ENCODE measurements around the gene AFF1. TPM values are rescaled to one million over a fixed set of nuclear protein-coding genes. Genes with fewer than 3 reads are reported as not detected.

Gene AFF1
- total and polyA plus RNA-seq, 4 donors, result 7.2 to 42.8 (median 21.5) TPM

GRCh38 chr4:87060957-87061356 is 126.1 kb downstream of the AFF1 start:
- Histone ChIP-seq H3K27ac (ENCODE audit: low read depth in 1 of 2, low read length in 2 of 2) (no peak overlapping the region), H3K36me3 (ENCODE audit: control insufficient read depth in 4 of 4, insufficient read depth in 3 of 4, low read depth in 1 of 4, low read length in 3 of 4) (peaks cover 0 to 17% (median 4%) of the 10 kb centered on the region in 4 donors), H3K9me3 (ENCODE audit: control insufficient read depth in 4 of 4, low read length in 3 of 4) (no peaks in the 10 kb centered on the region), H3K4me3 (ENCODE audit: low read depth in 1 of 3, low read length in 3 of 3) (no peak overlapping the region), H3K9ac (ENCODE audit: low read depth in 1 of 2, low read length in 2 of 2) (no peak overlapping the region), H3K27me3 (ENCODE audit: control insufficient read depth in 4 of 4, insufficient read depth in 4 of 4, low read length in 3 of 4) (no peaks in the 10 kb centered on the region), H3K4me1 (ENCODE audit: control insufficient read depth in 4 of 4, insufficient read depth in 4 of 4, low read length in 3 of 4) (peaks cover 0 to 11% (median 3%) of the 10 kb centered on the region in 4 donors)
- TF ChIP-seq YY1 (IDR thresholded peaks at IDR 0.05), result no peak
- TF ChIP-seq RXRA (IDR thresholded peaks at IDR 0.05), result no peak
- no peak for TF ChIP-seq FOXA2 (IDR thresholded peaks at IDR 0.05)
- DNase-seq (ENCODE audit: low spot score), result no peak
- WGBS, result 89% methylated on average over 5 of the region's 5 CpGs

- H3K9me3 ChIP-seq (ENCODE audit: control insufficient read depth in 4 of 4, low read length in 3 of 4), result no peaks in the 10 kb centered on the region
- no peak overlapping the region for H3K27ac ChIP-seq (ENCODE audit: low read depth in 1 of 2, low read length in 2 of 2)
- no peak for DNase-seq (ENCODE audit: low spot score)
- H3K4me3 ChIP-seq (ENCODE audit: low read depth in 1 of 3, low read length in 3 of 3), result no peak overlapping the region
- H3K27me3 ChIP-seq (ENCODE audit: control insufficient read depth in 4 of 4, insufficient read depth in 4 of 4, low read length in 3 of 4), result no peaks in the 10 kb centered on the region
- no peak overlapping the region for H3K9ac ChIP-seq (ENCODE audit: low read depth in 1 of 2, low read length in 2 of 2)
- TF ChIP-seq NR2F2 (IDR thresholded peaks at IDR 0.05), result no peak
- TF ChIP-seq FOXA1 (IDR thresholded peaks at IDR 0.05), result no peak
- H3K4me1 ChIP-seq (ENCODE audit: control insufficient read depth in 4 of 4, insufficient read depth in 4 of 4, low read length in 3 of 4), result no peaks in the 10 kb centered on the region
- H3K36me3 ChIP-seq (ENCODE audit: control insufficient read depth in 4 of 4, insufficient read depth in 3 of 4, low read depth in 1 of 4, low read length in 3 of 4), result peaks cover 2 to 15% (median 5%) of the 10 kb centered on the region in 4 donors
- WGBS, result 81% methylated on average over 6 of the region's 6 CpGs
Measured at GRCh38 chr4:87065021-87065420, 130.2 kb downstream of the AFF1 start.

- Histone ChIP-seq H3K4me3 (ENCODE audit: low read depth in 1 of 3, low read length in 3 of 3) (no peak overlapping the region), H3K36me3 (ENCODE audit: control insufficient read depth in 4 of 4, insufficient read depth in 3 of 4, low read depth in 1 of 4, low read length in 3 of 4) (peaks cover 0 to 8% (median 5%) of the 10 kb centered on the region in 4 donors), H3K4me1 (ENCODE audit: control insufficient read depth in 4 of 4, insufficient read depth in 4 of 4, low read length in 3 of 4) (peaks cover 3 to 10% (median 7%) of the 10 kb centered on the region in 4 donors), H3K27me3 (ENCODE audit: control insufficient read depth in 4 of 4, insufficient read depth in 4 of 4, low read length in 3 of 4) (no peaks in the 10 kb centered on the region), H3K9ac (ENCODE audit: low read depth in 1 of 2, low read length in 2 of 2) (no peak overlapping the region), H3K9me3 (ENCODE audit: control insufficient read depth in 4 of 4, low read length in 3 of 4) (no peaks in the 10 kb centered on the region), H3K27ac (ENCODE audit: low read depth in 1 of 2, low read length in 2 of 2) (no peak overlapping the region)
- 91% methylated on average over 4 of the region's 4 CpGs for WGBS
- no peak for DNase-seq (ENCODE audit: low spot score)
- peak; percentile 98 for TF ChIP-seq REST (IDR thresholded peaks at IDR 0.05)
- no peak for TF ChIP-seq ZBTB33 (IDR thresholded peaks at IDR 0.05)
Measured at GRCh38 chr4:87066403-87067123, 131.8 kb downstream of the AFF1 start.

Data from liver (tissue), 9 donors.